ENCODE measurements around the gene LUC7L2. TPM values are rescaled to one million over a fixed set of nuclear protein-coding genes. Genes with fewer than 3 reads are reported as not detected.

LUC7L2 gene
- total and polyA plus RNA-seq, 9 of the 15 experiments (the other 6 are each of a cell fraction or from before 2014, with no cell fraction given) = 56.1 to 207 (median 141) TPM

GRCh38 chr7:139340037-139340807 lies 19.5 kb upstream of the LUC7L2 start (continued):
- TF ChIP-seq KDM4B (IDR thresholded peaks at IDR 0.05; ENCODE audit: borderline replicate concordance in 2 of 2, low read depth in 1 of 2) = peak in 1 of 2 experiments; percentile 95; a peak in 3 of 4 replicates
- peak; percentile 100 for TF ChIP-seq TRIM28 (IDR thresholded peaks at IDR 0.05)
- no peak for TF ChIP-seq CBX8 (IDR thresholded peaks at IDR 0.05; ENCODE audit: borderline replicate concordance, extremely low read depth, low read depth, low read length, poor library complexity, severe bottlenecking)
- TF ChIP-seq GTF2E2 (tag; IDR thresholded peaks at IDR 0.05) = no peak
- TF ChIP-seq RB1 (IDR thresholded peaks at IDR 0.05; ENCODE audit: low read depth) = peak; percentile 85
- peak; percentile 99 for TF ChIP-seq LCOR (CRISPR knock-in tag; IDR thresholded peaks at IDR 0.05)
- peak; percentile 67 for TF ChIP-seq ZBTB9 (CRISPR knock-in tag; IDR thresholded peaks at IDR 0.05)
- no peak for TF ChIP-seq RBM15 (IDR thresholded peaks at IDR 0.05; ENCODE audit: insufficient read depth, low read length)
- no peak for TF ChIP-seq PHB (CRISPR knock-in tag; IDR thresholded peaks at IDR 0.05)
- TF ChIP-seq ZNF79 (CRISPR knock-in tag; IDR thresholded peaks at IDR 0.05; ENCODE audit: low read depth) = 0 out of 2 replicates have a peak, but pooled peaks have one; percentile 62
- peak; percentile 93 to 95 (median 93) for TF ChIP-seq CTCF (IDR thresholded peaks at IDR 0.05 in 2 of 3, conservative IDR thresholded peaks at IDR 0.05 in 1 of 3; ENCODE audit: insufficient read depth in 2 of 3, low read depth in 1 of 3, low read length in 3 of 3)
- peak; percentile 82; the same call in 1 of the 2 replicates for TF ChIP-seq TCF7 (IDR thresholded peaks at IDR 0.05; ENCODE audit: borderline replicate concordance)
- no peak for TF ChIP-seq GTF2A2 (tag; IDR thresholded peaks at IDR 0.05)
- peak; percentile 40; the same call in 1 of the 2 replicates for TF ChIP-seq ARID1B (IDR thresholded peaks at IDR 0.05)
- TF ChIP-seq MED1 (CRISPR knock-in tag; IDR thresholded peaks at IDR 0.05; ENCODE audit: borderline replicate concordance) = no peak
- TF ChIP-seq IRF2 (CRISPR knock-in tag; IDR thresholded peaks at IDR 0.05) = no peak; the same call in 1 of the 2 replicates
- no peak for TF ChIP-seq ZNF398 (CRISPR knock-in tag; IDR thresholded peaks at IDR 0.05)
- TF ChIP-seq ZNF3 (CRISPR knock-in tag; IDR thresholded peaks at IDR 0.05) = no peak
- peak; percentile 63; the same call in 1 of the 2 replicates for TF ChIP-seq HIVEP1 (CRISPR knock-in tag; IDR thresholded peaks at IDR 0.05)
- TF ChIP-seq PREB (CRISPR knock-in tag; IDR thresholded peaks at IDR 0.05) = peak; percentile 96
- peak; percentile 92 for TF ChIP-seq GTF2F1 (IDR thresholded peaks at IDR 0.05; ENCODE audit: low read depth, low read length)
- peak; percentile 45 for TF ChIP-seq NFRKB (IDR thresholded peaks at IDR 0.05; ENCODE audit: low read depth)
